ENCODE data around the gene TSR3.

TSR3 gene

DNA sequence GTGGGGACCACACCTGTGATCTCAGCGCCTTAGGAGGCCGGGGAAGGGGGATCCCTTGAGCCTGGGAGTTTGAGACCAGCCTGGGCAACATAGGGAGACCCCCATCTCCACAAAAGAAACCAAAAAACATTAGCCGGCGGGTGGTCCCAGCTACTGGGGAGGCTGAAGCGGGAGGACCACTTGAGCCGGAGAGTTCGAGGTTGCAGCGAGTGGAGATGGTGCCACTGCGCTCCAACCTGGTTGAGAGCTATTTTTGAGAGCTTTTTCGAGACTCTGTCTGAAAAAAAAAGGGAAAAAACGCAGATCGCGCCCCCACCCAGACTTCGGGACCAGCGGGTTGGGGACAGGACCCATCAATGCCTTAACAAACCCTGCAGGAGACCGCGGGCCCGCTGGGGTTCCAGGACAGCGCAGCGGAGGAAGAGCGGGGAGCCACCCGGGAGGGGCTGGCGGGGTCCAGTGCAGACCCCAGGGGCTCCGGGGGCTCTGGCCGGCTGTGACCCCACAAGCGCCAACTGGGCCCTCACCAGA lies 19.0 kb downstream of the TSR3 start:
- TF ChIP-seq POLR2AphosphoS5 (IDR thresholded peaks at IDR 0.05; ENCODE audit: low read depth, low read length) (no peak), FOXP2 (optimal IDR thresholded peaks at IDR 0.05; ENCODE audit: borderline replicate concordance, extremely low read depth, extremely low read length, insufficient read depth) (no peak), SIN3A (IDR thresholded peaks at IDR 0.05; ENCODE audit: borderline replicate concordance, insufficient read depth, low read length) (no peak), TAF1 (IDR thresholded peaks at IDR 0.05; ENCODE audit: borderline replicate concordance, insufficient read depth, low read length) (no peak)
- TF ChIP-seq, protein P1, sequence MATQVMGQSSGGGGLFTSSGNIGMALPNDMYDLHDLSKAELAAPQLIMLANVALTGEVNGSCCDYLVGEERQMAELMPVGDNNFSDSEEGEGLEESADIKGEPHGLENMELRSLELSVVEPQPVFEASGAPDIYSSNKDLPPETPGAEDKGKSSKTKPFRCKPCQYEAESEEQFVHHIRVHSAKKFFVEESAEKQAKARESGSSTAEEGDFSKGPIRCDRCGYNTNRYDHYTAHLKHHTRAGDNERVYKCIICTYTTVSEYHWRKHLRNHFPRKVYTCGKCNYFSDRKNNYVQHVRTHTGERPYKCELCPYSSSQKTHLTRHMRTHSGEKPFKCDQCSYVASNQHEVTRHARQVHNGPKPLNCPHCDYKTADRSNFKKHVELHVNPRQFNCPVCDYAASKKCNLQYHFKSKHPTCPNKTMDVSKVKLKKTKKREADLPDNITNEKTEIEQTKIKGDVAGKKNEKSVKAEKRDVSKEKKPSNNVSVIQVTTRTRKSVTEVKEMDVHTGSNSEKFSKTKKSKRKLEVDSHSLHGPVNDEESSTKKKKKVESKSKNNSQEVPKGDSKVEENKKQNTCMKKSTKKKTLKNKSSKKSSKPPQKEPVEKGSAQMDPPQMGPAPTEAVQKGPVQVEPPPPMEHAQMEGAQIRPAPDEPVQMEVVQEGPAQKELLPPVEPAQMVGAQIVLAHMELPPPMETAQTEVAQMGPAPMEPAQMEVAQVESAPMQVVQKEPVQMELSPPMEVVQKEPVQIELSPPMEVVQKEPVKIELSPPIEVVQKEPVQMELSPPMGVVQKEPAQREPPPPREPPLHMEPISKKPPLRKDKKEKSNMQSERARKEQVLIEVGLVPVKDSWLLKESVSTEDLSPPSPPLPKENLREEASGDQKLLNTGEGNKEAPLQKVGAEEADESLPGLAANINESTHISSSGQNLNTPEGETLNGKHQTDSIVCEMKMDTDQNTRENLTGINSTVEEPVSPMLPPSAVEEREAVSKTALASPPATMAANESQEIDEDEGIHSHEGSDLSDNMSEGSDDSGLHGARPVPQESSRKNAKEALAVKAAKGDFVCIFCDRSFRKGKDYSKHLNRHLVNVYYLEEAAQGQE (IDR thresholded peaks at IDR 0.05; ENCODE audit: insufficient read depth in 1 of 2, low read depth in 2 of 2, low read length in 2 of 2): no peak

DNA sequence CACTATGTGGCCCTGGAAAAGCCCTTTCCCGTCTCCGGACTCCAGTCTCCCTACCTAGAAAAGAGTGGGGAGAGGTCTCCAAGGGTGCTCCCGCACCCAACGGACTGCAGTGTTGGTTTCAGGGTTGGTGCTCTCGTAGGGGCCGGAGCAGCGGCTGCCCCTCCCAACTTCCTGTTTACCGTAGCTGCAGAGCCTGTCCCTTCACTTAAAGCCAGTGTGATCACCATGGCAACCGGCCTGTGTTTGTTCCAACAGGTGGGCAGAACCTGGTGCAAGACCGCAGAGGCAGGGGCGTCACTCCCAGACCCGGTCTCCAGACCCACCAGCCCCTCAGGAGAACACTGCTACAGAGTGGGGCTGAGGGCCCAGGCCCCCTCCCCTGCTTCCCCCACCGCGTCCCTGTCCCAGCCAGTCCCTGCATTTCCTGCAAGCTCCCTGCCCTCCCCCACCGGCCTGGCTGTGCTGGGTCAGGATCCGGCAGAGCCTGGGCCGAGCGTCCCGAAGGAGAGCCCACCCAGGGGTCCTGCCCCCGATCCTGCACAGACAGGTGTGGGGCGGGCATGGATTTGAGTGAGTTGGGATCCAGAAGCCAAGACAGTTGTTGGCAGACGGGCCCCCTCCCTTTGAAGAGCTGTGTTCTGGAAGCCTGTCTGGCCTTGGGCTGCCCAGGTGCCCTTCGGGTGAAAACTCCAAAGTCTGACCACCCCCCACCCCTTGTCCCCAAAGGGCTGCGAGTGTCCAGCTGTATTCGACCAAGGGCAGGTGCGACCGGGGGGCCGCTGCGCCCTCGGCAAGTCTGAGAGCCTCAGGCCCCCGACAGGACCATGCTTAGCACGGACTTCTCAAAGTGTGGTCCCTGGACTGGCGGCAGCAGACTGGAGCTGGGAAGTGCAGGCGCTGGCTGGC lies 19.7 kb downstream of the TSR3 start:
- TF ChIP-seq TAF1 (IDR thresholded peaks at IDR 0.05; ENCODE audit: borderline replicate concordance, insufficient read depth, low read length): no peak
- TF ChIP-seq POLR2AphosphoS5 (IDR thresholded peaks at IDR 0.05; ENCODE audit: low read depth, low read length): no peak
- peak; percentile 95 for TF ChIP-seq FOXP2 (optimal IDR thresholded peaks at IDR 0.05; ENCODE audit: borderline replicate concordance, extremely low read depth, extremely low read length, insufficient read depth)

DNA sequence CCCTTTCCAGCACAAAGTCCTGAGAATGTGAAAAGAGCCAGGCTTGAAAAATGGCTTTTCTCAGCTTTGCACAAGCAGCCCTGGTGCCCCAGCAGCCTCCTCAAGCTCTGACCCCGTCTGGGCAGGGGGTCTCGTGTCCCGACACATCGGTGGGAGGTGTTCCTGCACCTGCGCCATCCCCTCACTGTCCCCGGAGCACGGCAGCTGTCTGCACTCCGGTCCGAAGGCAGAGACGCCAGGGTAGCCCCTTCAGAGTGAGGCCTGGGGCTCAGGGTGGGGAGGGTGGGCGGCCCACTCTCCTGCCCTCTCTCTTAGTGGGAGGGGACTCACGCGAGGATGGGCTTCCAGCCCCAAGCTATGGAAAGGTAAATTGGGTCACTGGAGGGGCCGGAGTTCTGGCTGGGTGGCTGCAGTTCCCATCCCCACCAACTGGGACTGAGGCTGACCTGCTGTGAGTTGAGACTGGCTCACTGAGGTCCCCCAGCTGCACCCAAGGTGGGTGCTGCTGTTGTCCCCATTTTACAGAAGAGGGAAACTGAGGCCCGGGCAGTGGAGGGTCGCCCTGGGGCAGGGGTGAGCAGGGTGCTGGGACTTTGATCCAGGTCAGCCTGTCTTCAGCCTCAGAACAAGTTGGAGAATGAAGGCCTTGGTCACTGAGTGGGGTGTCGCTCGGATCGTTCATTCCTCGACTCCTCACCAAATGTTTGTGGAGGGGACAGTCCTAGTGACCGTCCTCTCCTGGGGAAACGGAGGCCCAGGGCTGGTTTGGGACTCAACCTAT lies 20.6 kb downstream of the TSR3 start:
- TF ChIP-seq, protein P1 (IDR thresholded peaks at IDR 0.05; ENCODE audit: insufficient read depth in 1 of 2, low read depth in 2 of 2, low read length in 2 of 2): no peak
- TF ChIP-seq POLR2AphosphoS5 (IDR thresholded peaks at IDR 0.05; ENCODE audit: low read depth, low read length) (no peak), FOXP2 (optimal IDR thresholded peaks at IDR 0.05; ENCODE audit: borderline replicate concordance, extremely low read depth, extremely low read length, insufficient read depth) (no peak), SIN3A (IDR thresholded peaks at IDR 0.05; ENCODE audit: borderline replicate concordance, insufficient read depth, low read length) (no peak), TAF1 (IDR thresholded peaks at IDR 0.05; ENCODE audit: borderline replicate concordance, insufficient read depth, low read length) (no peak)

DNA sequence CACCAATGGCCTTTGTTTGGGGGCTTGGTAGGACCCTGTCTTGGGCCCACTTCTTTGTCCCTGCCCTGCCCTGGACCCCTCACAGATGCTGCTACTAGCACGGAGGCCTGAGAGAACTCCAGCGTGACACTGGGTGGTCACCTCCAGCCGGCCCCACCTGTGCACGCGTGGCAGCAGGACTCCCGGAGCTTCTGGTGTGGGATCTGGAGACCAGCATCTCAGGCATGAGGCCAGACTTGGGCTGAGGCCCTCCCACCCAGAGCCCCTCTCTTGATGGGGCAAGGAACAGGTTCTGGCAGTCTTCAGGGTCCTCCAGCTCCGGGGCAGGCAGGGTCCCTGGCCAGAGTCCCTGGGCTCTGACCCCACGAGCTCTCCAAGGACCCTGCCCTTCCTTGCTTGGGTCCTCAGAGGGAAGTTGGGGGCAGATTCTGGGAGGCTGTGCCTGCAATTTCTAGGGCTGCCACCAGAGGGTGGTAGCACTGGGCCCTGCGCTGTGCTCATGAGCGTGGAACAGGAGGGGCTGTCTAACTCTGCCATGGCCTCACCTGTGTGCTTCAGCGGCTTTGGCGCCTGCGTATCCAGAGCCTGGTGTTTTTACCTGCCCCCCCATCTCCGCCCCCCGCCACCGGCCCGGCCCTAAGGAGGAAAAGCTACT lies 21.3 kb downstream of the TSR3 start:
- no peak for TF ChIP-seq FOXP2 (optimal IDR thresholded peaks at IDR 0.05; ENCODE audit: borderline replicate concordance, extremely low read depth, extremely low read length, insufficient read depth)
- no peak for TF ChIP-seq TAF1 (IDR thresholded peaks at IDR 0.05; ENCODE audit: borderline replicate concordance, insufficient read depth, low read length)
- TF ChIP-seq POLR2AphosphoS5 (IDR thresholded peaks at IDR 0.05; ENCODE audit: low read depth, low read length): no peak
- no peak for TF ChIP-seq SIN3A (IDR thresholded peaks at IDR 0.05; ENCODE audit: borderline replicate concordance, insufficient read depth, low read length)
- TF ChIP-seq, protein P1 (IDR thresholded peaks at IDR 0.05; ENCODE audit: insufficient read depth in 1 of 2, low read depth in 2 of 2, low read length in 2 of 2): no peak

DNA sequence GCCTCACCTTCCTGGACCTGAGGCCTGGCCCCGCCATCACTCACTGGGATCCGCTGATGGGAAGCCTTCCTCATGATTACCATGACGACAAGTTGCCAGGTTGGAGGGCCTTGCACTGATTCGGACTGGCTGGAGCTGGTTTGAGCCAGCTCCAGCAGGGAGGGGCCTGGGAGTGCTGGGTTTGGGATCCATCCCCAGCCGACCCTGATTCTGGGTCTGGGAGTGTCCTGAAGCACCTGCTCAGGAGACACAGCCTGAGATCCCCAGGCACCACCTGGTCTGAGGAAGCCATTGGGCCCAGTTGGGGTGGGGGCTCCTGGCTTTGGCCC lies 24.1 kb downstream of the TSR3 start:
- TF ChIP-seq TAF1 (IDR thresholded peaks at IDR 0.05; ENCODE audit: borderline replicate concordance, insufficient read depth, low read length) (no peak), POLR2AphosphoS5 (IDR thresholded peaks at IDR 0.05; ENCODE audit: low read depth, low read length) (no peak), SIN3A (IDR thresholded peaks at IDR 0.05; ENCODE audit: borderline replicate concordance, insufficient read depth, low read length) (no peak), FOXP2 (optimal IDR thresholded peaks at IDR 0.05; ENCODE audit: borderline replicate concordance, extremely low read depth, extremely low read length, insufficient read depth) (no peak)
